Esophagus squamous epithelium (tissue), 4 donors: ENCODE measurements around the gene ANGPT4.

Experiments used
- POLR2A ChIP-seq, 4 donors: fragments of 450-650 bp; IDR thresholded peaks; one replicate each; pipeline ENCODE4 v1.6.1; 2017; ENCODE audit warnings: antibody characterized with exemption in 4 of 4, mild to moderate bottlenecking in 4 of 4, moderate library complexity in 3 of 4
- TF ChIP-seq, protein P1 (sequence below), 6 experiments: fragments of 450-650 bp in 4 of 6; fragments of 200-600 bp in 2 of 6; sonication (generic) in 2 of 6; IDR thresholded peaks; one replicate each; pipeline ENCODE4 v1.5.1; 2016 to 2019; ENCODE audit warnings: antibody characterized with exemption in 6 of 6, mild to moderate bottlenecking in 4 of 6, moderate library complexity in 4 of 6

DNA sequence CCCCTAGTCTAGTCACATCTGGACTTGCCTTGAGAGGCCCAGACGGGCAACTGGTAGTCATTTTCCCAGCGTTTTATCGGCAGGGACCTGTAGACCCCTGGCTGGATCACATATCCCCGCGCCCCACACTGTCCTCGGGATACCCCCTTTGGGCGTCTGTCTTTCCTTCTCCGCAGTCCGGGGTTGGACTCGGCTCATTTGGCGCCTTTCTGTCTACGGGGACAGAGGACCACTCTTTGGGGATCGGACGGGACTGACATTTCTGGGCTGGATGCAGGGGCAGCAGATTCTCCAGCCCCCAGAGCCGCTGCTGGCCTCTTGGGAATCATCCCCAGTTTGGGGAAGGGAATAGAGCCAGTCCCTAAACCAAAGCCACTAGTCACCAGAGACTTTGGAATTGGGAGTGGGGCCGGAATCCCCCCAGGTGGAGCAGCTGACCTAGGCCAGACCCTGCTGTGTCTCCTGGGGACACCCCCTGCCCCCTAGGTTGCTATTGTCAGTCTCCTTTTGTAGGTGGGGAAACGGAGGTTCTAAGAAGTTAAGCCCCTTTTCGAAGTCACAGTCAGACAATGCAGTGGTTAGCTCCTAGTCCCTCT lies 81.9 kb downstream of the ANGPT4 start:
- no peak for TF ChIP-seq POLR2A (IDR thresholded peaks at IDR 0.05)
- TF ChIP-seq, protein P1, sequence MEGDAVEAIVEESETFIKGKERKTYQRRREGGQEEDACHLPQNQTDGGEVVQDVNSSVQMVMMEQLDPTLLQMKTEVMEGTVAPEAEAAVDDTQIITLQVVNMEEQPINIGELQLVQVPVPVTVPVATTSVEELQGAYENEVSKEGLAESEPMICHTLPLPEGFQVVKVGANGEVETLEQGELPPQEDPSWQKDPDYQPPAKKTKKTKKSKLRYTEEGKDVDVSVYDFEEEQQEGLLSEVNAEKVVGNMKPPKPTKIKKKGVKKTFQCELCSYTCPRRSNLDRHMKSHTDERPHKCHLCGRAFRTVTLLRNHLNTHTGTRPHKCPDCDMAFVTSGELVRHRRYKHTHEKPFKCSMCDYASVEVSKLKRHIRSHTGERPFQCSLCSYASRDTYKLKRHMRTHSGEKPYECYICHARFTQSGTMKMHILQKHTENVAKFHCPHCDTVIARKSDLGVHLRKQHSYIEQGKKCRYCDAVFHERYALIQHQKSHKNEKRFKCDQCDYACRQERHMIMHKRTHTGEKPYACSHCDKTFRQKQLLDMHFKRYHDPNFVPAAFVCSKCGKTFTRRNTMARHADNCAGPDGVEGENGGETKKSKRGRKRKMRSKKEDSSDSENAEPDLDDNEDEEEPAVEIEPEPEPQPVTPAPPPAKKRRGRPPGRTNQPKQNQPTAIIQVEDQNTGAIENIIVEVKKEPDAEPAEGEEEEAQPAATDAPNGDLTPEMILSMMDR (IDR thresholded peaks at IDR 0.05): no peak
